Measurements from ENCODE around the gene ANGPTL4. TPM values are rescaled to one million over a fixed set of nuclear protein-coding genes. Genes with fewer than 3 reads are reported as not detected.

Gene ANGPTL4
- total RNA-seq, 4 donors from 2014 or later = 4.4 to 48.2 (median 19.4) TPM

- 77% methylated on average over 4 of the region's 8 CpGs; no CpG with 5 or more reads in 1 of the 2 donors for WGBS, 2 donors (ENCODE audit: low coverage in 1 of 2)
- Histone ChIP-seq H3K27me3 (peaks cover 51% of the 10 kb centered on the region), H3K4me3 (no peak overlapping the region), H3K36me3 (peaks cover 0 to 13% of the 10 kb centered on the region in 2 donors), H3K27ac (no peak overlapping the region), H3K4me1 (peaks cover 0 to 34% (median 13%) of the 10 kb centered on the region in 3 donors), H3K9me3 (peaks cover 0 to 5% (median 0%) of the 10 kb centered on the region in 3 donors)
- TF ChIP-seq CTCF (IDR thresholded peaks at IDR 0.05) = no peak
- no peak for TF ChIP-seq POLR2AphosphoS5 (IDR thresholded peaks at IDR 0.05)
- TF ChIP-seq POLR2A (IDR thresholded peaks at IDR 0.05) = no peak
- TF ChIP-seq EP300 (IDR thresholded peaks at IDR 0.05) = no peak
- no peak for ATAC-seq
These were observed 32.6 kb upstream of the ANGPTL4 start for GRCh38 chr19:8331263-8331845.

DNA sequence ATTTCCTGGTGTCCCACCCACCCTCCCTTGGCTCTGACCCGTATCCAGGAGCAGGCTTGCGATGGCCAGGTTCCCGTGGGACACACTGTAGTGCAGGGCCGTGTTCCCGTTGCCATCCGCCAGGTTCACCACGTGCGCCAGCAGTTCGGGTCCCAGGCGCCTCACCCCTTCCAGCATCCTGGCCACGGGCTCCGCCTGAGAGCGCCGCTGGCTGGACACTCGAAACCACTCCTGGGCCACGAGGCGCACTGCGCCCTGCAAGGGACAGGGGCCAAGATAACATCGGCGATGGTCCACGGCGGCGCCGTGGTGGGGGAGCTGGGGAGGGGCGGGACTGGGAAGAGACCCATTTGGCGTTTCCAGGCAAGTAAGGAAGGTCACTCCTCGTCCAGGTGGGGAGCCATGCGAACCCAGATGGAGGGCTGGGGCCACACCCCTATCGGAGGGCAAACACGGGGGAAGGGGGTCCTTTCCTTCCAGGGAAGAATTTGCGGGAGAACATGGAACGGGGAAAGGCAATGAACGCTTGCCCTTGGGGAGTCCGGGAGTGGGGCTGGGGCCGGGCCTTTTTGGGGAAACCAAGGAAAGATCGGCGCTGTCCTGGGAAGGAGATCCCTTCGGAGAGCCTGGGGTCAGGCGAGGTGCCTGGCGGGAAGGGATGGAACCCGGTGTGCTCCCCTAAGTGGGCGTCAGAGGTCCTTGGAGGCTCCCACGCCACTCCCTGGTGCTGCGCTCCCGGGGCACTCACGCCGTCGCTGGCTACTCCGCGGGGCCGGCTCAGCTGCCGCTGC lies 30.8 kb upstream of the ANGPTL4 start:
- WGBS, 2 donors (ENCODE audit: low coverage in 1 of 2) = 13 to 34% methylated on average over 4 to 8 of the region's 52 CpGs
- Histone ChIP-seq H3K36me3 (peaks cover 0 to 6% of the 10 kb centered on the region in 2 donors), H3K27ac (no peak overlapping the region), H3K27me3 (peaks cover 67% of the 10 kb centered on the region), H3K4me1 (peaks cover 0 to 40% (median 13%) of the 10 kb centered on the region in 3 donors), H3K9me3 (no peaks in the 10 kb centered on the region), H3K4me3 (peak overlapping the region in 1 of 2 donors; percentile 4)
- ATAC-seq = no peak
- TF ChIP-seq CTCF (IDR thresholded peaks at IDR 0.05) = no peak
- TF ChIP-seq EP300 (IDR thresholded peaks at IDR 0.05) = no peak
- no peak for TF ChIP-seq POLR2A (IDR thresholded peaks at IDR 0.05)
- no peak for TF ChIP-seq POLR2AphosphoS5 (IDR thresholded peaks at IDR 0.05)

DNA sequence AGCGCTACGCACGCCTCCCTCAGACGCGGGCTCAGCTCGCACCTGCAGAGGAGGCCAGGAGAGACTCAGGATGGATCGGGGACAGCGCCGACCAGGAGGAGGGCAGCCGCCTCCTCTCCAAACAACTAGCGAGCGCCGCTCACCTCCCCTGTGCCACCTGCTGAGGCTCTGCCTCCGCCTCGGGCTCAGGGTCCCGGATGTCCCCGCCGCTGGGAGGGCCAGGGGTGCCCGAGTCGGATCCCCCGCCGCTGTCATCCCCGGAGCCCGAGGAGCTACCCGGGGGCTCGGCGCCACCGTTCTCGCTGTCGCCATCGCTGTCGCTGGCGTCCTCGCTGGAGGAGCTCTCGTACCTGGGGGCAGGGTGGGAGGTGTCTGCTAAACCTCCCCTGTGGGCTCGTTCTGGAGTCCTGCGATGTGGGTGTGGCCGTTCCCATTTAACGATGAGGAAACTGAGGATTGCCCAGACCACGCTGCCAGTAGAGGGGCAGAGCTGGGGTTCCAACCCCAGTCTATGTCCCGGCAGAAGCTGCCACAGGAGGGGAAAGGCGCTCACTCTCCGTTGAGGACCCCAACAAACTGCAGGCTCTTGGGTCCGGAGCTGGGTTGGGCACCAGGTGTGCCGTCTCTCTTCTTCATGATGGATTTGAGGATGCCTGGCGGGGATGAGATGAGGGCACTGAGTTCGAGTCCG lies 30.0 kb upstream of the ANGPTL4 start:
- Histone ChIP-seq H3K27me3 (peaks cover 71% of the 10 kb centered on the region), H3K4me3 (peak overlapping the region in 1 of 2 donors; percentile 46), H3K4me1 (peaks cover 0 to 41% (median 13%) of the 10 kb centered on the region in 3 donors), H3K9me3 (no peaks in the 10 kb centered on the region), H3K27ac (peak overlapping the region in 1 of 4 donors; percentile 11), H3K36me3 (peaks cover 0 to 6% of the 10 kb centered on the region in 2 donors)
- no peak for ATAC-seq
- TF ChIP-seq CTCF (IDR thresholded peaks at IDR 0.05) (no peak), POLR2A (IDR thresholded peaks at IDR 0.05) (no peak), POLR2AphosphoS5 (IDR thresholded peaks at IDR 0.05) (no peak), EP300 (IDR thresholded peaks at IDR 0.05) (no peak)
- WGBS, 2 donors (ENCODE audit: low coverage in 1 of 2) = 33% methylated on average over 3 of the region's 48 CpGs; no CpG with 5 or more reads in 1 of the 2 donors

DNA sequence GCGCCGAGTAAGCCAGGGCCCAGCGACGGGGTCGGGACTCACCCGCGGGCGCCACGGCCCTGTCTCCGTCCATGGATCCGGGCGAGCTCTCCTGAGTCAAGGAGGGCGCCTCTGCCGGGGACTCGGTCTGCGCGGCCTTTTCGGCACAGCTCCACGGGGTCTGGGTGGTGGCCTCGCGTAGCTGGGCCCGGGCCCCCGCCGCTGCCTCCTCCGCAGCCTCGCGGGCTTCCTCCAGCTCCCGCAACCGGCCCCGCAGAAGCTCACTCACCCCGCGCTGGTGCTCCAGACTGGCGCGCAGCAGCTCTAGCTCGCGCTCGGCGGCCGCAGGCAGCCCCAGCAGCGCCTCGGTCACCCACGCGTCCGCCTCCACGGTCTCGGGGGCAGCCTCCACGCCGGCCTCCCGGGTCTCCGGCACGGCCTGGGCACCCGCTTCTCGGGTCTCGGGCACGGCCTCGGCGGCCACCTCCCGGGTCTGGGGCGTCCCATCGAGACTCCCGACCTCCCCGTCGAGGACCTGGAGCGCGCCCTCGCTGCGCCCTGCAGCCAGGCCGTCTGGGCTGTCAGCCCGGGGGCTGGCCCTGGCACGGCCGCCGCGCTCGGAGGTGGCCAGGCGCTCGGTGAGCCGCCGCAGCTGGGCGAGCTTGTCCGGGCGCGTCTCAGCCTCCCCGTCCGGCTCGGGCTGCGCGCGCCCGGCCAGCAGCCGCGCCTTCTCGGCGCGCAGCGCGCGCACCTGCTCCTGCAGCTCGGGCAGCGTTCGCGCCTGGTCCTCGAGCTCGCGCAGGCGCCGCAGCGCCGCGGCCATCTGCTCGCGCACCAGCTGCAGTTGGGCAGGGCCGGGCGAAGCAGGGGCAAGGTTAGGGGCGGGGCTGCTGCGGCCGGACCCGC lies 29.3 kb upstream of the ANGPTL4 start:
- ATAC-seq = peak; percentile 81
- Histone ChIP-seq H3K4me3 (peak overlapping the region in 1 of 2 donors; percentile 46), H3K27me3 (peaks cover 78% of the 10 kb centered on the region), H3K9me3 (no peaks in the 10 kb centered on the region), H3K27ac (peak overlapping the region in 1 of 4 donors; percentile 11), H3K4me1 (peaks cover 0 to 41% (median 13%) of the 10 kb centered on the region in 3 donors), H3K36me3 (peaks cover 0 to 6% of the 10 kb centered on the region in 2 donors)
- TF ChIP-seq POLR2AphosphoS5 (IDR thresholded peaks at IDR 0.05) (no peak), CTCF (IDR thresholded peaks at IDR 0.05) (no peak), EP300 (IDR thresholded peaks at IDR 0.05) (no peak), POLR2A (IDR thresholded peaks at IDR 0.05) (no peak)
- no CpG with 5 or more reads among the region's 117 CpGs for WGBS, 2 donors (ENCODE audit: low coverage in 1 of 2)

Measured in gastroesophageal sphincter (tissue), 4 donors.